ENCODE measurements around the gene NACC2. TPM values are rescaled to one million over a fixed set of nuclear protein-coding genes. Genes with fewer than 3 reads are reported as not detected.

Gene NACC2
- total RNA-seq, 1 donor from 2014 or later: 4.5 TPM

GRCh38 chr9:136014147-136014923 lies 80.8 kb downstream of the NACC2 start:
- Histone ChIP-seq H3K9me3 (ENCODE audit: low read depth) (no peaks in the 10 kb centered on the region), H3K4me1 (peaks cover 16% of the 10 kb centered on the region), H3K4me2 (no peak overlapping the region), H3K4me3 (no peak overlapping the region), H3F3A (ENCODE audit: low read depth) (peaks cover 4% of the 10 kb centered on the region), H2AFZ (replicated peaks) (no peak overlapping the region), H3K27me3 (no peaks in the 10 kb centered on the region), H3K36me3 (no peaks in the 10 kb centered on the region), H3K9ac (no peak overlapping the region), H3K27ac (no peak overlapping the region), H4K20me1 (ENCODE audit: low read depth) (peaks cover 8% of the 10 kb centered on the region), H3K79me2 (ENCODE audit: low read depth) (no peaks in the 10 kb centered on the region)
- Mint-ChIP-seq H3K4me3 (no peak overlapping the region), H3K4me1 (peaks cover 31% of the 10 kb centered on the region), H3K27me3 (ENCODE audit: insufficient read depth, low read depth) (peaks cover 6% of the 10 kb centered on the region), H3K9me3 (no peaks in the 10 kb centered on the region), H3K36me3 (no peaks in the 10 kb centered on the region), H3K27ac (no peak overlapping the region)
- TF ChIP-seq CTCF (IDR thresholded peaks at IDR 0.05) (no peak), EZH2 (IDR thresholded peaks at IDR 0.05) (no peak), EZH2phosphoT487 (IDR thresholded peaks at IDR 0.05) (no peak)
- no peak for DNase-seq (ENCODE audit: low spot score)

GRCh38 chr9:136013524-136014034 lies 81.5 kb downstream of the NACC2 start:
- Histone ChIP-seq H3K9me3 (ENCODE audit: low read depth) (no peaks in the 10 kb centered on the region), H3K36me3 (no peaks in the 10 kb centered on the region), H4K20me1 (ENCODE audit: low read depth) (peaks cover 8% of the 10 kb centered on the region), H3K27me3 (no peaks in the 10 kb centered on the region), H3K4me1 (peaks cover 8% of the 10 kb centered on the region), H3F3A (ENCODE audit: low read depth) (peaks cover 4% of the 10 kb centered on the region), H2AFZ (replicated peaks) (no peak overlapping the region), H3K4me2 (no peak overlapping the region), H3K4me3 (no peak overlapping the region), H3K9ac (no peak overlapping the region), H3K27ac (no peak overlapping the region), H3K79me2 (ENCODE audit: low read depth) (no peaks in the 10 kb centered on the region)
- Mint-ChIP-seq H3K27ac (no peak overlapping the region), H3K36me3 (no peaks in the 10 kb centered on the region), H3K4me1 (peaks cover 30% of the 10 kb centered on the region), H3K27me3 (ENCODE audit: insufficient read depth, low read depth) (peaks cover 6% of the 10 kb centered on the region), H3K9me3 (no peaks in the 10 kb centered on the region), H3K4me3 (no peak overlapping the region)
- no peak for DNase-seq (ENCODE audit: low spot score)
- TF ChIP-seq EZH2 (IDR thresholded peaks at IDR 0.05) (no peak), EZH2phosphoT487 (IDR thresholded peaks at IDR 0.05) (no peak), CTCF (IDR thresholded peaks at IDR 0.05) (no peak)

- TF ChIP-seq EZH2phosphoT487 (IDR thresholded peaks at IDR 0.05): no peak
- no peak for TF ChIP-seq EZH2 (IDR thresholded peaks at IDR 0.05)
- TF ChIP-seq CTCF (IDR thresholded peaks at IDR 0.05): no peak
- no peak overlapping the region for H3K27ac ChIP-seq
- Mint-ChIP-seq H3K27me3 (ENCODE audit: insufficient read depth, low read depth) (peaks cover 10% of the 10 kb centered on the region), H3K9me3 (no peaks in the 10 kb centered on the region), H3K4me1 (peaks cover 34% of the 10 kb centered on the region), H3K4me3 (no peak overlapping the region), H3K27ac (no peak overlapping the region), H3K36me3 (no peaks in the 10 kb centered on the region)
- no peak overlapping the region for H2AFZ ChIP-seq (replicated peaks)
- H3F3A ChIP-seq (ENCODE audit: low read depth): peaks cover 4% of the 10 kb centered on the region
- no peaks in the 10 kb centered on the region for H3K27me3 ChIP-seq
- H3K79me2 ChIP-seq (ENCODE audit: low read depth): no peaks in the 10 kb centered on the region
- no peak overlapping the region for H3K9ac ChIP-seq
- no peak overlapping the region for H3K4me3 ChIP-seq
- no peak for DNase-seq (ENCODE audit: low spot score)
- H3K9me3 ChIP-seq (ENCODE audit: low read depth): no peaks in the 10 kb centered on the region
- peaks cover 8% of the 10 kb centered on the region for H4K20me1 ChIP-seq (ENCODE audit: low read depth)
- H3K36me3 ChIP-seq: no peaks in the 10 kb centered on the region
- H3K4me2 ChIP-seq: no peak overlapping the region
- peaks cover 10% of the 10 kb centered on the region for H3K4me1 ChIP-seq
Measured at GRCh38 chr9:136013116-136013515, 82.0 kb downstream of the NACC2 start.

Data from neural progenitor cell (in vitro differentiated cells).